Measurements from ENCODE around the gene HDAC9. TPM values are rescaled to one million over a fixed set of nuclear protein-coding genes. Genes with fewer than 3 reads are reported as not detected.
A peak's percentile ranks its signal among the peaks of the same experiment; 100 is the strongest.

Gene HDAC9
- total RNA-seq, 1 experiment from 2014 or later, result 17.1 TPM

- ATAC-seq (no peak), DNase-seq (ENCODE audit: low read depth, low spot score) (no peak)
- POLR2A ChIA-PET, result interaction anchor here (1.4 kb wide), 1 partner anchor 10 kb away, joined by 3 read pairs; no protein-coding TSS in a partner anchor
- CTCF ChIA-PET, result no interaction called here
- Histone ChIP-seq H3K4me3 (ENCODE audit: low read depth in 2 of 2, low read length in 2 of 2) (no peak overlapping the region), H3K9me3 (ENCODE audit: control insufficient read depth, insufficient read depth, low read depth, low read length) (no peaks in the 10 kb centered on the region), H3K4me1 (ENCODE audit: control insufficient read depth, insufficient read depth, low read length) (peaks cover 29% of the 10 kb centered on the region), H3K27me3 (ENCODE audit: control insufficient read depth, insufficient read depth, low read length) (no peaks in the 10 kb centered on the region), H3K36me3 (ENCODE audit: control insufficient read depth, insufficient read depth, low read length) (no peaks in the 10 kb centered on the region), H3K27ac (ENCODE audit: low read length) (peak overlapping the region; percentile 57; the same call in 1 of the 2 replicates)
- intact Hi-C loops (cut with micrococcal nuclease; ENCODE audit: unreplicated experiment), result loop anchor here (10.0 kb wide), 1 partner anchor 145 kb away; no protein-coding TSS in a partner anchor
- in situ Hi-C loops (cut with HindIII; ENCODE audit: low pct_unique_long_range_greater_than_20kb, low sequenced_read_pairs), result no loop called here
- TF ChIP-seq TCF7L2 (IDR thresholded peaks at IDR 0.05; ENCODE audit: low read depth, low read length), result no peak
- no peak for TF ChIP-seq REST (IDR thresholded peaks at IDR 0.05; ENCODE audit: insufficient read depth in 1 of 2, low read depth in 2 of 2, low read length in 1 of 2)
- TF ChIP-seq SIN3A (IDR thresholded peaks at IDR 0.05; ENCODE audit: borderline replicate concordance, insufficient read depth, low read depth, low read length), result no peak
- TF ChIP-seq CTCF (IDR thresholded peaks at IDR 0.05), result no peak
- TF ChIP-seq POLR2AphosphoS5 (IDR thresholded peaks at IDR 0.05; ENCODE audit: low read depth, low read length), result no peak
- BruUV-seq (replicated peaks), result no TSS peak
Observed at GRCh38 chr7:18499407-18500177, 4.0 kb downstream of the HDAC9 start.

- CTCF ChIA-PET, result no interaction called here
- POLR2A ChIA-PET, result no interaction called here
Observed at GRCh38 chr7:18503126-18503866, 7.7 kb downstream of the HDAC9 start.

More at GRCh38 chr7:18503126-18503866, 7.7 kb downstream of the HDAC9 start:
- BruUV-seq (replicated peaks), result no TSS peak
- Histone ChIP-seq H3K36me3 (ENCODE audit: control insufficient read depth, insufficient read depth, low read length) (no peaks in the 10 kb centered on the region), H3K9me3 (ENCODE audit: control insufficient read depth, insufficient read depth, low read depth, low read length) (no peaks in the 10 kb centered on the region; the same call in 1 of the 2 replicates), H3K4me1 (ENCODE audit: control insufficient read depth, insufficient read depth, low read length) (peaks cover 6% of the 10 kb centered on the region), H3K27ac (ENCODE audit: low read length) (peak overlapping the region; percentile 35; the same call in 1 of the 2 replicates), H3K27me3 (ENCODE audit: control insufficient read depth, insufficient read depth, low read length) (no peaks in the 10 kb centered on the region), H3K4me3 (ENCODE audit: low read depth in 2 of 2, low read length in 2 of 2) (no peak overlapping the region)
- DNase-seq (ENCODE audit: low read depth, low spot score) (no peak), ATAC-seq (no peak)
- no peak for TF ChIP-seq POLR2AphosphoS5 (IDR thresholded peaks at IDR 0.05; ENCODE audit: low read depth, low read length)
- no peak for TF ChIP-seq CTCF (IDR thresholded peaks at IDR 0.05)
- TF ChIP-seq TCF7L2 (IDR thresholded peaks at IDR 0.05; ENCODE audit: low read depth, low read length), result no peak
- TF ChIP-seq SIN3A (IDR thresholded peaks at IDR 0.05; ENCODE audit: borderline replicate concordance, insufficient read depth, low read depth, low read length), result no peak
- no peak for TF ChIP-seq REST (IDR thresholded peaks at IDR 0.05; ENCODE audit: insufficient read depth in 1 of 2, low read depth in 2 of 2, low read length in 1 of 2)
- intact Hi-C loops (cut with micrococcal nuclease; ENCODE audit: unreplicated experiment), result no loop called here
- in situ Hi-C loops (cut with HindIII; ENCODE audit: low pct_unique_long_range_greater_than_20kb, low sequenced_read_pairs), result no loop called here
